ENCODE results near the gene GUF1. TPM values are rescaled to one million over a fixed set of nuclear protein-coding genes. Genes with fewer than 3 reads are reported as not detected.
A peak's percentile ranks its signal among the peaks of the same experiment; 100 is the strongest.

Gene GUF1
- 30.5 TPM for total RNA-seq (2021; ENCODE audit: unreplicated experiment)
- polyA plus RNA-seq (2012): 7.4 and 11.4 TPM in 2 replicates
- Bru-seq, nascent RNA: percentile 94 among the genes with signal in this experiment
- BruChase-seq, experiment 1, labeled RNA remaining after a 6-hour chase: percentile 89 among the genes with signal in this experiment
- percentile 90 among the genes with signal in this experiment for BruChase-seq, experiment 2, labeled RNA remaining after a 2-hour chase
- long read RNA-seq, full-length matches to known transcripts: 14 of 30 reads
- long read RNA-seq, partial matches to known transcripts: 7 of 30 reads
- long read RNA-seq, other reads (novel, unspliced or antisense): 9 of 30 reads

GRCh38 chr4:44678094-44679041, at the start of gene GUF1:
TSS of gene GUF1 (plus strand) at chr4:44678420. CDS start at chr4:44678623, 203 bp downstream.
- RAD21 ChIA-PET (ENCODE audit: low non-redundant PET in 1 of 2, low total read pairs in 2 of 2, uncharacterized antibody in 2 of 2, unreplicated experiment in 2 of 2): no interaction called here
- peak; percentile 79 for DNase-seq (ENCODE audit: low read depth, low spot score)
- Histone ChIP-seq H3K4me2 (ENCODE audit: low read length) (peak within 1 kb of the TSS; percentile 89), H3K4me3 (replicated peaks in 1 of 2; ENCODE audit: low read depth in 1 of 2, low read length in 2 of 2) (peak within 1 kb of the TSS; percentile 91 to 96), H4K20me1 (ENCODE audit: insufficient read depth) (no peaks in the 10 kb centered on the region), H3K4me1 (ENCODE audit: control insufficient read depth in 1 of 2, insufficient read depth in 2 of 2, low read length in 2 of 2) (peaks cover 3 to 13% of the 10 kb centered on the region in 2 experiments; a peak in 3 of 4 replicates), H3K27ac (ENCODE audit: low read depth, low read length) (peak within 1 kb of the TSS; percentile 79), H2AFZ (ENCODE audit: low read depth, low read length, poor library complexity, severe bottlenecking) (peak within 1 kb of the TSS; percentile 86), H3K36me3 (ENCODE audit: control insufficient read depth in 1 of 2, insufficient read depth in 2 of 2, low read length in 2 of 2) (peaks cover 12 to 13% of the 10 kb centered on the region in 2 experiments), H3K79me2 (ENCODE audit: insufficient read depth, low read length) (peaks cover 51% of the 10 kb centered on the region), H3K9me2 (ENCODE audit: insufficient read depth) (no peaks in the 10 kb centered on the region), H3K9me3 (ENCODE audit: control insufficient read depth in 1 of 2, insufficient read depth in 1 of 2, low read depth in 1 of 2, low read length in 2 of 2) (no peaks in the 10 kb centered on the region), H3K27me3 (ENCODE audit: insufficient read depth, low read length) (no peaks in the 10 kb centered on the region), H3K9ac (ENCODE audit: low read length) (peak within 1 kb of the TSS; percentile 97)
- peak; percentile 93 for ATAC-seq
- no peak for TF ChIP-seq EZH2phosphoT487 (IDR thresholded peaks at IDR 0.05; ENCODE audit: borderline replicate concordance)
- peak; percentile 19 for TF ChIP-seq YY1 (IDR thresholded peaks at IDR 0.05; ENCODE audit: extremely low read depth, insufficient replicate concordance, low read depth, low read length)
- no peak for TF ChIP-seq FOSL1 (IDR thresholded peaks at IDR 0.05; ENCODE audit: low read depth)
- 0 out of 2 replicates have a peak, but pooled peaks have one; percentile 36 for TF ChIP-seq CBX3 (IDR thresholded peaks at IDR 0.05; ENCODE audit: low read depth)
- no peak for TF ChIP-seq EGR1 (IDR thresholded peaks at IDR 0.05; ENCODE audit: low read depth)
- TF ChIP-seq POLR2AphosphoS5 (IDR thresholded peaks at IDR 0.05; ENCODE audit: low read depth, low read length): peak; percentile 94
- peak; percentile 85 for TF ChIP-seq SRF (IDR thresholded peaks at IDR 0.05; ENCODE audit: low read depth)
- no peak for TF ChIP-seq EZH2 (IDR thresholded peaks at IDR 0.05)
- peak; percentile 87 for TF ChIP-seq POLR2A (IDR thresholded peaks at IDR 0.05; ENCODE audit: borderline replicate concordance, extremely low read depth, insufficient read depth, insufficient read length)
- no peak for TF ChIP-seq ZBTB33 (IDR thresholded peaks at IDR 0.05; ENCODE audit: extremely low read depth, insufficient replicate concordance, low read length)
- TF ChIP-seq ELF1 (IDR thresholded peaks at IDR 0.05; ENCODE audit: borderline replicate concordance, low read depth): peak; percentile 90
- TF ChIP-seq ZFX (IDR thresholded peaks at IDR 0.05): peak; percentile 46; the same call in 1 of the 2 replicates
- TF ChIP-seq ATF3 (IDR thresholded peaks at IDR 0.05): no peak
- no peak for TF ChIP-seq ZNF274 (IDR thresholded peaks at IDR 0.05; ENCODE audit: low read depth, low read length)
- 0 out of 2 replicates have a peak, but pooled peaks have one; percentile 23 for TF ChIP-seq SP1 (IDR thresholded peaks at IDR 0.05; ENCODE audit: low read depth)
- no peak for TF ChIP-seq RAD21 (IDR thresholded peaks at IDR 0.05; ENCODE audit: low read depth)
- TF ChIP-seq CTCF (IDR thresholded peaks at IDR 0.05 in 2 of 3, conservative IDR thresholded peaks at IDR 0.05 in 1 of 3; ENCODE audit: borderline replicate concordance in 1 of 3, insufficient read depth in 1 of 3, low read depth in 2 of 3, low read length in 2 of 3): no peak
- no peak for TF ChIP-seq CEBPB (IDR thresholded peaks at IDR 0.05; ENCODE audit: low read depth)
- 0 out of 2 replicates have a peak, but pooled peaks have one; percentile 60 for TF ChIP-seq SIN3A (IDR thresholded peaks at IDR 0.05; ENCODE audit: low read depth)
- peak; percentile 81 for TF ChIP-seq MAX (IDR thresholded peaks at IDR 0.05)
- CTCF ChIA-PET: no interaction called here
- POLR2A ChIA-PET: interaction anchor here (0.7 to 2.0 kb wide), 7 partner anchors 10 to 41 kb away, joined by 3 to 7 read pairs (median 3); no protein-coding TSS in a partner anchor
- BruUV-seq (replicated peaks): no TSS peak
- intact Hi-C loops (cut with micrococcal nuclease): loop anchor here (2.0 kb wide), 1 partner anchor 44 kb away; no protein-coding TSS in a partner anchor

All from HCT116 (cell line).